NB4 (cell line): ENCODE results near the gene TSHR.

Experiments used
- CTCF ChIP-seq: IDR thresholded peaks from one replicate; pipeline ENCODE4 v1.5.1; 2012; ENCODE audit warnings: low read depth, low read length
- POLR2A ChIP-seq: IDR thresholded peaks from 2 replicates; pipeline ENCODE4 v1.6.1; 2011; ENCODE audit warnings: mild to moderate bottlenecking; ENCODE audit not compliant: insufficient read length; ENCODE audit errors: extremely low read depth
- TF ChIP-seq, protein P1 (sequence below): IDR thresholded peaks from 2 replicates; pipeline ENCODE4 v1.6.1; 2011; ENCODE audit warnings: low read depth, low read length

GRCh38 chr14:81162941-81163340, 207.5 kb downstream of the TSHR start:
- no peak for TF ChIP-seq CTCF
- no peak for TF ChIP-seq POLR2A
- TF ChIP-seq, protein P1, sequence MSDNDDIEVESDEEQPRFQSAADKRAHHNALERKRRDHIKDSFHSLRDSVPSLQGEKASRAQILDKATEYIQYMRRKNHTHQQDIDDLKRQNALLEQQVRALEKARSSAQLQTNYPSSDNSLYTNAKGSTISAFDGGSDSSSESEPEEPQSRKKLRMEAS = no peak
